Neural cell (in vitro differentiated cells): ENCODE measurements around the gene RING1.

Experiments
- CTCF ChIP-seq: fragments of 450-650 bp; IDR thresholded peaks from 2 replicates; pipeline ENCODE4 v1.5.1; 2014; ENCODE audit warnings: antibody characterized with exemption, mild to moderate bottlenecking, moderate library complexity; ENCODE audit not compliant: poor library complexity, severe bottlenecking
- EP300 ChIP-seq: fragments of 450-650 bp; conservative IDR thresholded peaks from 2 replicates; pipeline ENCODE4 v1.6.1; 2014; ENCODE audit warnings: antibody characterized with exemption, mild to moderate bottlenecking, moderate library complexity; ENCODE audit not compliant: poor library complexity, severe bottlenecking
- EZH2 ChIP-seq: fragments of 200-600, 300-800 bp; shearing (Covaris generic), sonication (generic); IDR thresholded peaks from 2 replicates; pipeline ENCODE4 v1.6.1; 2014; ENCODE audit warnings: antibody characterized with exemption, low read length, borderline replicate concordance, mild to moderate bottlenecking; ENCODE audit not compliant: insufficient read depth, poor library complexity, severe bottlenecking

- no peak for TF ChIP-seq EP300
- TF ChIP-seq EZH2 = no peak
- no peak for TF ChIP-seq CTCF
Measured at GRCh38 chr6:33160096-33160495, 48.2 kb upstream of the RING1 start.
